ENCODE results near the gene FBXL5.

Gene FBXL5

GRCh38 chr4:15655223-15656037, at the start of gene FBXL5:
TSS of gene FBXL5 (minus strand) at chr4:15655357. CDS start at chr4:15655287, 70 bp downstream.
- peak; percentile 65 to 78 (median 70) for DNase-seq (ENCODE audit: low read depth in 2 of 3, low spot score in 1 of 3)

DNA sequence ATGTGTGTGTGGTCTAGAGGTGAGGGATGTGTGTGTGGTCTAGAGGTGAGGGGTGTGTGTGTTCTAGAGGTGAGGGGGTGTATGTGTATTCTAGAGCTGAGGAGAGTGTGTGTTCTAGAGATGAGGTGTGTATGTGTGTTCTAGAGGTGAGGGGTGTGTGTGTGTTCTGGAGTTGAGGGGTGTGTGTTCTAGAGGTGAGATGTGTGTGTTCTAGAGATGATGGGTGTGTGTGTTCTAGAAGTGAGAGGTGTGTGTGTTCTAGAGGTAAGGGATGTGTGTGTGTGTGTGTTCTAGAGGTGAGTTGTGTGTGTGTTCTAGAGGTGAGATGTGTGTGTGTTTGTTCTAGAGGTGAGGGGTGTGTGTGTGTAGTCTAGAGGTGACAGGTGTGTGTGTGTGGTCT, 49.0 kb upstream of the FBXL5 start:
- DNase-seq (ENCODE audit: low read depth in 2 of 3, low spot score in 1 of 3): no peak

DNA sequence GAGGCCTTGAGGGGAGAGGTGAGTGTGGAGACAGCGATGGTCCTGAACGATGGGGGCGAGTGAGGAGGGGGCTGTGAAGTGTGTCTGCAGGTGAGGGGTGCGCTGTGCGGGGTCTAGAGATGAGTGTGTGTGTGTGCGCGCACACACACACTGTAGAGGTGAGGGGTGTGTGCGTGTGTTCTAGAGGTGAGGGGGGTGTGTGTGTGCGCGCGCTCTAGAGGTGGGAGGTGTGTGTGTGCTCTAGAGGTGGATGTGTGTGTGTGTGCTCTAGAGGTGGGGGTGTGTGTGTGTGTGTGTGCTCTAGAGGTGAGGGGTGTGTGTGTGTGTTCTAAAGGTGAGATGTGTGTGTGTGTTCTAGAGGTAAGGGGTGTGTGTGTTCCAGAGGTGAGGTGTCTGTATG, 48.3 kb upstream of the FBXL5 start:
- no peak for DNase-seq (ENCODE audit: low read depth in 2 of 3, low spot score in 1 of 3)

DNA sequence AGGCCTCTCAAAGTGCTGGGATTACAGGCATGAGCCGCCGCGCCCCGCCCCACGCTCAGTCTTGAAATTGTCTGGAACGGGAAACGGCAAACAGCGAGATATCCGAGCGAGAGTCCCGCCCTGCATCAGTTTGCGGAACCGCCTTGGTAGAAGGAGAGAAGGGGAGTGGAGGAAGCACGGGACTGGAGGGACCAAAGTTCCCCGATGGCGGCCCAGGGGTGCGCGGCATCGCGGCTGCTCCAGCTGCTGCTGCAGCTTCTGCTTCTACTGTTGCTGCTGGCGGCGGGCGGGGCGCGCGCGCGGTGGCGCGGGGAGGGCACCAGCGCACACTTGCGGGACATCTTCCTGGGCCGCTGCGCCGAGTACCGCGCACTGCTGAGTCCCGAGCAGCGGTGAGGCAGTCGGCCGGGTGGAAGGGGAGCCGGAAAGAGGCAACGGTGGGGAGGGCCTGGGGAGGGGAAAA, 47.8 kb upstream of the FBXL5 start, which contains the start of gene BST1:
Gene BST1, plus strand, starts transcription at position 125 of the 463 bp plus-strand sequence. Its CDS starts 80 bp downstream, at position 205.
- DNase-seq (ENCODE audit: low read depth in 2 of 3, low spot score in 1 of 3): peak; percentile 32 to 41 (median 33)

DNA sequence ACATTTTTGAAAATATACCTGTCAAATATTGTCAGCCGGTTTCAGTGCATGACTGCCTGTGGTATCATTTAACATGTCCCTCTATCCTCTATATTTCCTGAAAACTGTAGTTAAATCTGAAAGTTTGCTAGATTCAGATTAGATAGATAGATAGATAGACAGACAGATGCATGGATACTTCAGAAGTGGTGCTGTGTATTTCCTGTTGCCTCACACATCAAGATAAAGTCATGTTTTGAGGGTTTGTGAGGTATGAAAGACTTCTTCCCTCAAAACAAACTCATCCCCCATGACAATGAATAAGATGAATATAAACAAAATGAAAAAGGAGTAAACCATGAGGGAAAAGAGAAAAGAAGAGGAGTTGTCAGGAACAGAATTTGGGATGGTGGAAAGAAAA, 41.7 kb upstream of the FBXL5 start:
- DNase-seq (ENCODE audit: low read depth in 2 of 3, low spot score in 1 of 3): no peak

DNA sequence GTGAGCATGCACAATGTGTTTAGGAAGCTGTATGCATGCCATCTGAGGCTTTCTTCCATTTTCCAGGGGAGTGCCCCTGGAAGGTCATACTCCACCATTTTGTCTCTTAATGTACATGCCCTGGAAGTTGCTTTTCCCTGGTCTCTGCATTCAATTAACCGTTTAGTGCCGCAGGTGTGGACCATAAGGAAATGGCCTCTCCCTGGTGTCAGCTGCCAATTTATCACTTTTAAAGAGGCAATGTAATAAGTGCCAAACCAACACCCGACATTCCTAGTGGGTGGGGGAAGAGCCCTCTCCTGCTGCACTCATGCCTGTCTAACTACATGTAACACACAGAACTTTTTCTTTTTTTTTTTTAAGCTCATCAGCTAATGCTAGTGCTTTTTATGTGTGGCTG, 40.6 kb upstream of the FBXL5 start:
- DNase-seq (ENCODE audit: low read depth in 2 of 3, low spot score in 1 of 3): no peak

GRCh38 chr4:15695240-15695699, 40.1 kb upstream of the FBXL5 start:
- DNase-seq (ENCODE audit: low read depth in 2 of 3, low spot score in 1 of 3): no peak

DNA sequence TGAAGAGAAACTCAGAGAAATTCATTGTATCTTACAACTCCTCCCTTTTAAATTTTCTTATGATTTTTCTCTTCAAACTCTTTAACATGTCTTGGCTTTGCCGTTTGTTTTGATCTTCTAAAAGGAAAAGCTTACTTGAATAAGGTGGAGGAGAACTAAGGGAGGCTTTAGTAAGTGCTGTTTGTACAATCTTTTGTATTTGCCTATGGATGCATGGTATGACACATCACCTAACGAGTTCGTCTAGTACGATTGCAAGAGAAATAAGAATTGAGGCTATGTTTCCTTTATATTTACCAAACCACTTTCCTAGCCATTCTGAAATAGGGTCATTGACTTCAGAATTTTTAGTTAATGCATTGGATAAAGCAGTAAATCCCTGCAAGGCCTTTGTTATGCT, 39.3 kb upstream of the FBXL5 start:
- no peak for DNase-seq (ENCODE audit: low read depth in 2 of 3, low spot score in 1 of 3)

DNA sequence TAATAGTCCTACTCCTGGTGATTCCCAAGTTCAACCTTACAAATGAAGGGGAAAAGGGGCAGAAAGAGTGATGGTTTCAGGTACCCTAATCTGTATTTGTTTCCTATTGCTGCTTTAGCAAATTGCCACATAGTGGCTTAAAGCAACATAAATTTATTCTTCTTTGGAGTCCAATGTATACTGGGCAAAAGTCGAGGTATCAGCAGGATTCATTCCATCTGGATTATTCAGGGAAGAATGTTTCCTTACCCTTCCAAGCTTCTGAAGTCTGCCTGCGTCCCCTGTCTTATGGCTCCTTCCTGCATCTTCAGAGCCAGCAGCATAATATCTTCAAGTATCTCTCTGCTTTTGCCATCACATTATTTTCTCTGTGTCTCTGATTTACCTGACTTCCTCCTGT, 37.4 kb upstream of the FBXL5 start:
- no peak for DNase-seq (ENCODE audit: low read depth in 2 of 3, low spot score in 1 of 3)

GRCh38 chr4:15691346-15692135, 36.4 kb upstream of the FBXL5 start:
- no peak for DNase-seq (ENCODE audit: low read depth in 2 of 3, low spot score in 1 of 3)

GRCh38 chr4:15690020-15690809, 35.1 kb upstream of the FBXL5 start:
- no peak for DNase-seq (ENCODE audit: low read depth in 2 of 3, low spot score in 1 of 3)

GRCh38 chr4:15689540-15689939, 34.4 kb upstream of the FBXL5 start:
- DNase-seq (ENCODE audit: low read depth in 2 of 3, low spot score in 1 of 3): no peak

GRCh38 chr4:15688051-15688450, 32.9 kb upstream of the FBXL5 start:
- no peak for DNase-seq (ENCODE audit: low read depth in 2 of 3, low spot score in 1 of 3)

DNA sequence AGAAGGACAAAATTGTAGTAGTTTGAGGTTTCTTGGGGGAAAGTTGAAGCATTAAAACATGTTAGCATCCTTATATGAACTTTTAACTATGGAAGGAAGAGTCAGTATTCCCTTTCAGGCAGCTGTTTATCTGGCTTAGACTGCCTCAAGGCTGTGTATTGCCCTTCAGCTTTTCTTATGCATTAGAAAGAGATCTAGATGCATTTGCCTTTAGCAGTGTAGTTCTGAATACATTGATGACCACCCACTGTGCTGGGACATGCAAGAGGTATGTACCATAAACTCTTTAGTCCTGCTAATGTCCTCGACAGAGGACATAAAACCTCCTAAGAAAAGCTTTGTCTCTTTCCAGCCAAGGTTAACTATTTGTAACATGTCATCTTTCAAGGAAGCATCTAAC, 29.3 kb upstream of the FBXL5 start:
- DNase-seq (ENCODE audit: low read depth in 2 of 3, low spot score in 1 of 3): no peak

DNA sequence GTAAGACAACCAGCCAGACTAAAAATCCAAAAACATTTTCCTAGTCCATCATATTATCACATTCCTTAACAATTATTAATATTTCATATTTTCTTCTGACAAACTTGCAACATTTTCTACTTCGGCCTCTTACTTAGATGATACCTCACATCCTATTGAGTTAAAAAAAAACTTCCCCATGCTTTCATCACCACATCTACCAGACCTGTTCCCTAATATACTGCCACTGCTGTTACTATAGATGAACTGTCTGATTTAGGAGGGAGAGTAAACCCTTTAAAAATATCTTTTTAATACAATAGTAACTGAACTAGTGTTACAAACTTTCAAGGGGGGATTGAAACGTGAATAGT, 28.0 kb upstream of the FBXL5 start:
- no peak for DNase-seq (ENCODE audit: low read depth in 2 of 3, low spot score in 1 of 3)

DNA sequence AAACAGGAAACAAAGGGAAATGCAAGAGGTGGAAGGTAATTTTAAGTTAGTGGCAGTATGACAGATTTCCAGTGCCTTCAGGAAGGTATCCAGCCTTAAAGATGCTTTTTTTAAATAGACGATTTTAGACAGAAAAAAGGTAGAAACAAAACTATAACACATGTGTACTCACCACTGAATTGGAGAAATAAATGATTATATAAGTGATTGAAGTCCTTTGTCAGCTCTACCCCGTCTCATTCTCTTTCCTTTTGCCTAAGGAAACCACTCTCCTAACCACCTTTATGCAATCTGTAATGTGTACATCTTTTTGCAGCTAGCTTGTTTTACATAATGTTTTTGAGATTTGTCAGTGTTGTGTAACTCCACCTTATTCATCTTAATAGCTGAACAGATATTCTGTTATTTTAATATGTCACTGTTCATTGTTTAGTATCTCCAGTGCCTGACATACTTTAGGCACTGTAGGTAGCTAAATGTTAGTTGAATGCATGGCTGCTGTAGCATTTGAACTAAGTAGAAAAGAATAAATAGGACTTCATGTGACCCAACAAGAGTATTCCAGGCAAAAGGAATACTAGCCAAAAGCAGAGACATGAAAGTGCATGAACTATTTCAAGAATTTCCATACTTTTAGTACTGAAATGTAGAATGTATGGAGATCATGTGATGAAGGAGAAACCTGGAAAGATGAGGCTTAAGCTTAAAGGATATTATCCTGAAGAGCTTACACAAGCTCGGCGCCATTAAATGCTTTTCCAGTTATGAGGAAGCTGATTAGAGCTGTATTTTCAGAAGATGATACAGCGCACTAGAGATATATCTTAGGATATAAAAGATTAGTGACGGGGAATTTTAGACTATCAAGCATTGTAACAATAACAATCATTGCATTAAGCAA, 27.3 kb upstream of the FBXL5 start:
- DNase-seq (ENCODE audit: low read depth in 2 of 3, low spot score in 1 of 3): no peak

- DNase-seq (ENCODE audit: low read depth in 2 of 3, low spot score in 1 of 3): peak; percentile 99 to 100 (median 100)
These were observed 26.4 kb upstream of the FBXL5 start, which contains the start of gene FAM200B for GRCh38 chr4:15681372-15682241. TSS of gene FAM200B (plus strand) at chr4:15681827. CDS start at chr4:15686978, 5,151 bp downstream.

DNA sequence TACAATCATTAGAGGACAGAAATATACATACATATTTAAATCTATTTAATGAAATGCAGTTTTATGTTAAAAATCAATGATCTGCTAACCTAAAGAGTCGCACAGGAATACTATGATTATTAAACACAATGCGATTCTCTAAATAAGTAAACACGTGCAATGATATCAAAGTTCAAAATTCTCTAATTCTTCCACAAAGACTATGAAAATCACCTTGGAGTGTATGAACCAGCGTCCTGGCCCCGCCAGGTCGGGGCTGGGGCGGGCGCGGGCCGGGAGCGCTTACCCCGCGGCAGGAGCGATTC, 25.9 kb upstream of the FBXL5 start:
- DNase-seq (ENCODE audit: low read depth in 2 of 3, low spot score in 1 of 3): no peak

DNA sequence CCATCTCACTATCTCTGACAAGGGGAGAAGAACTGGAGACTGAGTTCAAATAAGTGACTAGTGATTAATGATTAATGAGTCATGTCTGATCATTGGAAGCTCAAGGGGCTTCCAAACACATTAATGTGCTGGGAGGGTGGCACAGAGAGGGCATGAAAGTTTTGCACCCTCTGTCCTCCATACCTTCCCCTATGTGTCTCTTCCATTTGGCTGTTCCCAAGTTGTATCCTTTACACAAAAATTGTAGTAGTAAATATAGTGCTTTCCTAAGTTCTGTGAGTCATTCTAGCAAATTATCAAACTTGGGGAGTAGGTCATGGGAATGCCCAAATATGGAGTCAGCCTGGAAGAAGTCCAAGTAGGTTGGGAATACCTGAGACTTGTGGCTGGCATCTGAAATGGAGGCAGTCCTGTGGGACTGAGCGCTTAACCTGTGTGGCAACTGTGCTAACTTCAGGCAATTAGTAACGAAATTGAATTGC, 22.4 kb upstream of the FBXL5 start:
- no peak for DNase-seq (ENCODE audit: low read depth in 2 of 3, low spot score in 1 of 3)

Measured in stimulated activated CD4-positive, alpha-beta T cell treated with anti-CD3 and anti-CD28 coated beads, Interleukin-12 subunit alpha, Interleukin-12 subunit beta, amount 100 ng/mL, for 48 hours (primary cell).